ENCODE data around the gene CCBE1.

CCBE1 gene

DNA sequence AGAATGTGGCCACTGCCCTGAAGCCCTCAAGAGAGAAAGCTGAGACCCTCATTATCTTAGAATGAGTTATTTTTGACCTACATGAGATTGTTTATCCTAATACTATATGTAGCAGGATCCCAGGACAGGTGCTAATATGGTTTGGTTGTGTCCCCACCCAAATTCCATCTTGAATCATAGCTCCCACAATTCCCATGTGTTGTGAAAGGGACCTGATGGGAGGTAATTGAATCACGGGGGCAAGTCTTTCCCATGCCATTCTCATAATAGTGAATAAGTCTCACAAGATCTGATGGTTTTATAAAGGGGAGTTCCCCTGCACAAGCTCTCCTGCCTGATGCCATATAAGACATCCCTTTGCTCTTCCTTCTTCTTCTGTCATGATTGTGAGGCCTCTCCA, 76.8 kb downstream of the CCBE1 start:
- no peak for DNase-seq

DNA sequence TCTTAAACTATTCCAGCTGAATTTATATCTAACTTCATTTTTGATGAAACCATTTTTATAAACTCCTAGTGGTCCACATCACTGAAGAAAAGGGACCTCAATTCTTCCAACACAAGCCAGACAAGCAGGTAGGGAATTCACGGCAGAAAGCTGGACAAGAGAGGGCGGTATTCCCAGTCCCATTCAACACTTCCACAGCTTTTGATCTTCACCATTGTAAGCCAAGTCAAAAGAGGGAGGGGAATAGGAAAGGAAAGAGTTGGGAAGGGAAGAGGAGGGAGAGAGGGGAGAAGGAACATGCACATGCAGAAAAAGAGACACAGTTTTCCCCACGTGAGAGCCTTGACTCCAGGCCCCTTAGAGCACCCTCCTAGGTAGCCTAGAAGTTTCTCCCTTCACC, 77.4 kb downstream of the CCBE1 start:
- no peak for DNase-seq

DNA sequence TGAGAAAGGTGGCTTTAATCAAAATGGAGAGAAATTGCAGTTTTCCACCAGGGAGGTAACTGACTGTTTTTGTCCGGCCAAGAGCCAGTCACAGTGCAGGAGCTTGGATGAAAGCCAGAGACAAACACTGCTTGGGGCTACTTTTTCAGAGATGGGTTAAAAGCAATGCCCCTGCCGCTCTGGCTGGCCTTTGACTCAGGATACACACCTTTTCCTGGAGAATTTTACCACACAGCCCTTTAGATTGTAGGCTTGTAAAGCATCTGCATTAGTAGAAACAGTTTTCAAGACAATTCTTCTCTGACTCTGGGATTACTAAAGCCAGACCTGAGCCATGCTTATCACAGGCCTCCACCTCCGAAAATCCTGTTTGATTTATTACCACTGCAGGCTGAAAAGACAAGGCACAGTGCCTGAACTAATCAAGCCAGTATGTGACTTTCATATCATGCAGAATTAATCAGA, 79.7 kb downstream of the CCBE1 start:
- DNase-seq, result no peak

DNA sequence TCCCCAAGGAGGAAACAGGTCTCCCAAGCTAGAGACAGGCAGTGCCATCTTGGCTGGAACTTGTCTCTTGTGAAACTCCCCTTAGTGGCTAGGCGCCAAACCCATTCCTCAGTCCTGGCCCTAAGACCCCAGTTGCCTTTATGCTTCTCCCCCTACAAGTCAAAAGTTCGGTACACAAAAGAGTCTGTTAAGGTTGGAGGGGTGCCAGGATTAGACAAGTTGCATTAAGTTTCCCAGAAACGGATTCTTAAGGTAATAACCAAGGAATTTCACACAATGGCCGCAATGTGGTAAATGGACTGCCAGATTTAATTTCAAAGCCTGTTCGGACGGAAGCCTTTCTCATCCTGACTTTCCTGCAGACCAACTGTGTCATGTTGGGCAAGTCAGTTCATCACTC, 80.7 kb downstream of the CCBE1 start:
- DNase-seq, result peak in 1 of 56 donors; percentile 6

DNA sequence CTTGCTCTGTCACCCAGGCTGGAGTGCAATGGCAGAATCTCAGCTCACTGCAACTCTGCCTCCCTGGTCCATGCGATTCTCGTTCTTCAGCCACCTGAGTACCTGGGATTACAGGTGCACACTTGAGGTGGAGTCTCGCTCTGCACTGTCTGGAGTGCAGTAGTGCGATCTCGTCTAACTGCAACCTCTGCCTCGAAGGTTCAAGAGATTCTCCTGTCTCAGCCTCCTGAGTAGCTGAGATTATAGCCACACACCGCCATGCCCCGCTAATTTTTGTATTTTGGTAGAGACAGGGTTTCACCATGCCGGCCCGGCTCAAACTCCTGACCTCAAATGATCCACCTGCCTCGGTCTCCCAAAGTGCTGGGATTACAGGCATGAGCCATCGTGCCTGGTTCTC, 83.3 kb downstream of the CCBE1 start:
- DNase-seq, result no peak

DNA sequence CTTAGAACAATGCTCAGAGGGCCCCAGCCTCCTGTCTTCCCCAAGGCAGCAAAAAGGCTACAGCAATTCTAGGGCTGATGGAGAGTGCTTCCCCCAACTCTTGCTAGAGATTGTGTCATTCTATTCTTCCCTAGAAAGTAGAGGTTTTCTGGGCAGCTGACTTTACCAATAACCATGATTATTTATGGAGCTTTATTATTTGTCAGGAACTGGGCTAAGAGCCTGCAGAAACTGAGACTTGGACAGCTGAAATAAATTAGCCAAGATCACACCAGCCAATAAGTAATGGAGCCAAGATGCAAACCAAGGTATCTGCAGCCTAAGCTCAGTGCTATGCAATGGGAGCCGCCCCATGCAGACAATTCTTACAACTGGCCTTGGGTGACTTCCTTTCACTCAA, 84.8 kb downstream of the CCBE1 start:
- no peak for DNase-seq

DNA sequence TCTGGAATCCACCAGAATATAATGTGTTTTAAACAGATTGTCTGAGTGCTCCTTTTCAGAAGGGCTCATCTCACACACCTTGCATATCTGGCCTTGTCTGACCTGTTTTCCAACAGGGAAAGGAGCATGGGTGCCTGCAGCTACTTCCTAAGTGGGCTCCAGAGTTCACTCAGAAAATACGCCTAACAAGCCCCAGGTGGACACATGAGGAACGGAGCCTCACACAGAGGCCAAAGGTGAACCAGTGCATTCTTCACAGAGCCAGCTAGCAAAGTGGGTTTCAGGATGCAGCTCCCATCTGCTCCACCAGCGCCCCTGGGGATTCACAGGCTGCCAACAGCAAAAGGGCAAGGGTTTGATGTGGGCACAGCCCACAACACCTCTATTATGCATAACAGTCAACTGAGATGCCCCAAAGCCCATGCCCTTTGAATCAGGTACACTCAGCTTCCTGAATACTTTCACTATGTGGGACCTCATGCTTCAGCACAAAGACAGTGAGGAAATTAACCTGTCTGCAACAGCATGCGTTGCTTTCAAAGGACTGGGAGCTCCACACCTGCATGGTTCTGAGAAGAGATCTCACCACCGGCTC, 86.6 kb downstream of the CCBE1 start:
- DNase-seq, result no peak

DNA sequence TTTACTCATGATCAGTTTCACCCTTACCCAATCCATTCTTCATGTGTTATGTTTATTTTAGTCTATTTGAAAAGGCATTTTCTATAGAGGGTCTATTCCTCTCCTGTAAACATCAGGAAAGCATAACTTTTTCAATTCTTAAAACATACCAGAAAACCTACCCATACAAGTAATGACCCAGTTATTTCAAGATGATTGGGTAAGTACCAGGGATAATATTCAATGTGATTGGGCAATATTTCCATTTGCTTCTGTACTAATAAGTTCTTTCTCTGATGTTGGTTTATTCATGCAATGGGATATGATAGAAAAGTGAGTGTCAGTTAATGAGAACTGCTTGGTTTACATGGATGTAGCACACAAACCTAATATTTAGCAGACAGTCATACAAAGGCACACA, 87.6 kb downstream of the CCBE1 start:
- no peak for DNase-seq

DNA sequence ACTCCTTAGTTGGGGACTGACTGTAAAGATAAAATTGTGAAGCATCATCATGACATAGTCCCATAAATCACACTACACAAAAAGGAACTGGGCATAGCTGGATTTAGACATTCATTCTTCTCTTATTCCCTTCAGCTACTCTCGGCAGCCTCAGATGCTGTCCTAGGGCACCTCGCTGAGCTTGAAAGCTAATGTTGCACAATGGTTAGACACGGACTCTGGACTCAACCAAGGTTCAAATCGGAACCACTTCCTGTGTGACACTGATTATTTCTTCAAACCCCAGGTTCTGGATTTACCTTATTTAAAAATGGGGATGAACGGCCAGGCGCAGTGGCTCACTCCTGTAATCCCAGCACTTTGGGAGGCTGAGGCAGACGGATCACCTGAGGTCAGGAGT, 89.8 kb downstream of the CCBE1 start:
- DNase-seq, result no peak

DNA sequence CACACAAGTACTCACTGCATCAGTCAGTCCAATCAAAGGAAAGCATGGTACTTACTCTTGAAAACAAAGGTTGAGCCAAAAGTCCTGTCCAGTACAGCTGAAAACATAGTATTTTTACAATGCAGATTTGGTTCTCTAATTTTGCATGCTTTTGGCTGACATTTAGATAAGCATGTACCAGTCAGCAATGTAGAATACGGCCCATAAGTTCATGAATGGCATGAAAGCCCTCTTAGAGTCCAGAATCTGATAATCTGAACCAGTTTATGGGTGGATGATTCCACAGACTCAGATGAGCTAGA, 90.2 kb downstream of the CCBE1 start:
- DNase-seq, result no peak

DNA sequence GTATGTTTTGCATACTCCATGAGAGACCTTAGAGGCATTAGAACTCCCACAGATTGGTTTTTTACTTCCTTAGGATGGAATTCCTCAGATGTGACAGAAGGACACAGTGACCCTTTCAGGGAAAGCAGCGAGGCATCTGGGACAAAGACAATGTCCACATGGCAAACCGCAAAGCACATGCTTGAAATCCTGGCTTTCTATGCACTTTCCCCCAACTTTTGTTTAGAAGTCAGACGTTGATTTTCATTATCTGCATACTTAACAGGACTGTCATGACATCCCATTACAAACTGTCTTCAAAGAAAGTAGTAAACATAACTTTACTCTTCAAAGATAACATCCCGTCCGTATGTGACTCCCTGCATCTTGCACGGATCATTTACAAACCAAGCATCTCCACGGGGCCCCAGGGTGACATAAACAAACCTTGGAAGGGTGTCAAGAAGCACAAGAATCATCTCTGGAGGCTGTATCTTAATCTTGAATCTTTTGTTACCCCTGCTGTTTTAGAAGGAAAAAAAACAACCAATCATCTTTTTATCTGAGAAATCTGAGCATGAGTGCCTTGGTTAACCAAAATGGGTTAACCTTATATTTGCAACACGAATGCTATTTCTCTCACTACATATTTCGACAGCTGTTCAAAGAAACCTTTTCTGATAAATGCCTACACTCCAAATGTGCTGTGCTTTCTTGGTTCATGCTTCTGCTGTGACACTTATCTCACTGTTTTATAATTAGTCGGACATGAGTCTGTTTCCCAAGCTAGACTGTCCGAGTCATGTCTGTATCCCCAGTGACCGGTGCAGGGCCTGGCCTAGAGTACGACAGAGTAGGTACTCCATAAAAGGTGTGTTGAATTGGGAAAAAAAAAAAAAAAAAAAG, 90.8 kb downstream of the CCBE1 start:
- DNase-seq, result no peak

DNA sequence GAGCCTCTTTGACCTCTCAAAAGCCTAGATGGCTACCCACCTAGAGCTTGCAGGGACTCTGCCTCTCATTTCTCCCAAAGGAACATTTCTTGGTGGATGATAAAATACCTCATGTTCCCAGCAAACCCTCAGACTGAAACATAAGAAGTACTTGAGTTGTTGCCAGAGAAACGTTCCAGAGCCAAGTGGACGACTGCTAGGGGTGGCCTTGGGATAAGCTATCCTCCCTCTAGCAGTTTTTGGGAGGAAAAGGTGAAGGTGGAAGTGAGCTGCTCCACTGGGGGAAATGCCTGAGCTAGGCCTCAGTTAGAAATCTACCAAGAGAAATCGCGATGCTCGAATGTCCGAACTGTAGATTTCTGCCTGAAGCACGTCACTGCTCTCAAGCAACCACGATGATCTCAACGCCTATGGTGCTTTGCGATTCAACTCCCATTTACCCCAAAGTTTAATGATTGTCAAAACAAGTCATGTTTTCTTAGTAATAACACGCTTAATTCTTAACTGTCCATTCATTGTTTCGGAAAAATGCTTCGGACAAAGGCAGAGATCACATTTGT, 91.5 kb downstream of the CCBE1 start:
- no peak for DNase-seq

DNA sequence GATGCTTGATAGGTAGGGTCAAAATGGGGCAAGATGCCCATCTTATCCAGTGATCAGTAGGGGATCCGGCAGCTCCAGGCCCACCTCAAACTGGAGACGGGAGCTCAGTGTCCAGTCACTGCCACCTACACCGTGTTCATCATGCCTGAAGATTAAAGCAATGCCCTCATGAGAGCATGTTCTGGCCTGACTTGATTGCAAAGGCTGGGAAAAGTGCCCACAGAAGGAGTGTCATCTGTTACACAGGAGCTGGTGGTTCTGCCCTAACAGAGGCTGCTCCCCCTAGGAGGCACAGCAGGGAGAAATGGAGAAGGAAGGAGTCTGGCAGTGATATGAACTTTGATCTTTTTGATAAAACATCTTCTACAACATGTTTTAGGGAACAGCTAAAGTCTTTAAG, 92.3 kb downstream of the CCBE1 start:
- no peak for DNase-seq

DNA sequence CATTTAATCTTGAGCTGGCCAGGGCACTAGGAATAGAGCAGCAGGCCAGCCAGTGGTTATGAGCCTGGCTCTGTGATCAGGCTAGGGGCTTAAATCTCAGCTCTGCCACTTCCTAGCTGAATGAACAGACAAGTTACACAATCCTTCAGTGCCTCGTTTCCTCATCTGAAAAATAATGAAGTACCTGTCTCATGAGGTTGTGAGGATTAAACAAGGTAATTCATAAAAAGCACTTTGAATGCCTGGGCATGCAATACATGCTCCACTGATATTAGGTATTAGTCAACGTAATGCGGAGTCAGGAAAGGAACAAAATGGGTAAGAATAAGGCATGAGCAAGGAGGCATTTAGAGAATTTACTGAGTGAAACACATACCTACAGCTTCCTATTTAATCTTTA, 100.2 kb downstream of the CCBE1 start:
- no peak for DNase-seq

DNA sequence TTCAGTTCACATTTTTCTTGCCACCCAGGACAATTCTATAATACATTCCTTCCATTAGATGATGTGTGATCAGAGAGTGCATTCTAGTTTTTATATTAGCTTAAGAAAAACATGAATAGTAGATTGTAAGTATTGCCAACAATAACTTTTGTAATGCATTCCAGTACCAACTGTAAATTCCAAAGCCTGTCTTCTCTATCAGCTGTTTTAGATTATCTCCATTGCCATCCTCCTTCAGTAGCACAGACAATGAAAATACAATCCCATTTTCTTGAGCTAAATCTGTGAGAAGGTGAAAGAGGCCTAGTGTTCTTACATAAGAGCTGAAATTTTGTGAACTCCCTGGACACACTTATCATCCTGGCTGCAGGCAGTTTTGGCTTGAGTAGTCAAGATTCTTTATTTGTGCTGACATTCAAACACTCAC, 103.9 kb downstream of the CCBE1 start:
- DNase-seq, result no peak

DNA sequence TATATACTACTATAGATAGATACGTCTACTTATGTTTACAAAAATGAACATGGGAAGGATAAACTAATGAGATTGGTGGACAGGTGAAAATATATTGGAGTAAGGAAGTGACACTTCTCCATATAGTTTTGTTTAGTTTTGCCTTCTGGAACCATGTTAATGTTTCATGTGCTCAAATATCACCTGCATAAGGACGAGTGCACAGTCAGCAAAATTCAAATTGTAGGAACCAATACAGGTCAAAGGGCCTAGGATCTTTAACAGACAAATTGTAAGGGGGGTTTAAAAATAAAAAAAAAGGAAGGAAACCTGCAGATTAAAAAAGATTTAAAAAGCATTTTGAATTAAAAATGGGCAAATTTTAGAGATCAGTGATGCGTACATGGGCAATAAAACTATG, 104.6 kb downstream of the CCBE1 start:
- no peak for DNase-seq

DNA sequence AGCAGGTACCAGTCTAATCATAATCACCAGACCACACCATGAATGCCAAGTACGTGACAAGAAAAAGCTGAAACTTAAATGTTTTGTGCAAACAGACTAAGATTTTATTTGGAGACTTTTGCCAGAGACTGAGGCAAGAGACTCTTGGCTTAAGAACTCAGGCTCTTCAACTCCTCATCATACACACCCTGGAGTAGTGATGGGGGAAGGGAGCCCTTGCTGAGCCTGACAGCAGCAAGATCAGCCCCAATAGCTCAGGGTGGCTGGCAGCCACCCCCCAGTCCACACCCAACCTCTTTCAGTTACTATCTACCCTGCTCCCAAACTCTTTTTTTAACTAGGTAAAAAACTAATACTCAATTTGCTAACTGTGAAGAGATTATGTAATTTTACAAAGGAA, 114.8 kb downstream of the CCBE1 start:
- DNase-seq, result no peak

DNA sequence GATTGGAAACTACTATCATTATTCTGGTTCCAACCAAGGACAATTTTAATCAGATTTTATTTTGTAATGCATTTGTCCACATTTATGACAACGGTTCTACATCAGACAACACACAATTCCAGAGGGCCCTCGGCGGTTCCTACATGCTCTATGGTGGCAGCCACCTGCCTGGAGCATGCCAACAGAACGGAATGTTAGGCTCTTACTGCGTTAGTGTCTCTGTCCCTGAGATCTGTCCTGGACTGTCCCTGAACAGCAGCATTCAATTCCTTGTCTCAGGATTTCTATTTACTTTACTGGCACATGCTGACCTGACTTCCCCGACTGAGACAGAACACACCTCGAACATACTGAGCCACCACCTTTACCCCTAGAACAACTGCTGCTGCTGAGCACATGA, 117.7 kb downstream of the CCBE1 start:
- DNase-seq, result no peak

DNA sequence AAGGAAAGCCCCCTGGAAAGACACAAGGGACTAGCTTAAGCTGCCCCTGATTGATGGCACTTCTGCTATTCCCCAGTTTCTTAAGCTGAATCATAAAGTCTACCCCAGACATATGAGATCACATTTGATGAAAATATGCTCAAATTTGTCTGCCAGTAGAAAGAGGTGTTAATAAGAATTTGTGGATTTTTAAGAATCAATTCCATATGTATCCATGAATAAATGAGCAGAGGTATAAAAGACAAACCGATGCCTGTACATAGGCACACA, 119.9 kb downstream of the CCBE1 start:
- no peak for DNase-seq

DNA sequence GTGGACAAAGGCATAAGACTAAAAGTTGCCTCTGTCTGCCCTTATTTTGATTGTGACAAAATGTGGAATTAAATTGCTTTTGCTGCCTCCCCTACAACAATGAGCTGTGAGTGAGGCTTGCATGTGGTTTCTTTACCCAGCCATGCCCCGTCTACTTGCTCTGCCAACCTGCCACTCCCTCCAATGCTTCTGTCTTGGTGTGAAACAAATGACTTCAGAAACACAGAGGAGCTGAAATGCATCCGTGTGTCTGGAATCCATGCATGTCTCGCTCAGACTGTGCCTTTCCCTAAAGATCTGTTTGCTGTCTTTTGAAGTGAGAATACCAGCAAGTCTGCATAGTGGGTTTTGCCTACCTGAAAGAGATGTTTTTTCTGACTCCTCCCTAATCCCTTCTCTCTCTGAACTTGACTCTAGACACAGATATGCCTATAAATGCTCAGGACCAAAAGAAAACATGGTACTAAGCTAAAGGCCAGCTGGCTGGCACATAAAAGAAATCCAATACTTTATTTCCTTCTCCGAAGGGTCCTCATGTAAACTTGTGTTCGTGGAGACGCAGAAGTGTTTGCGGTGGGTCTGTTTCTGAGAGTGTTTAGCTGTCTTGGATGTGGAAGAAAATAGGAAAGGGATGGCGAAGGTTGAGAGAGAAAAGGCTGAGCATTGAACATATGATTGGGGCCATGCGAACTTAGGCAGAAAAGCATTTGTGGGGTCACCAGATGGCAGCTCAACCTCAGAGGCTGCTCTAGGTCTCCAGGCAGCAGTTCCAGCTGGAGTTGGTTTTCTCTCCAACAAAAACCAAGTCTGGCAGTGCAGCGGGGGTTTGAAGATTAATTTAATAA, 120.5 kb downstream of the CCBE1 start:
- no peak for DNase-seq

DNA sequence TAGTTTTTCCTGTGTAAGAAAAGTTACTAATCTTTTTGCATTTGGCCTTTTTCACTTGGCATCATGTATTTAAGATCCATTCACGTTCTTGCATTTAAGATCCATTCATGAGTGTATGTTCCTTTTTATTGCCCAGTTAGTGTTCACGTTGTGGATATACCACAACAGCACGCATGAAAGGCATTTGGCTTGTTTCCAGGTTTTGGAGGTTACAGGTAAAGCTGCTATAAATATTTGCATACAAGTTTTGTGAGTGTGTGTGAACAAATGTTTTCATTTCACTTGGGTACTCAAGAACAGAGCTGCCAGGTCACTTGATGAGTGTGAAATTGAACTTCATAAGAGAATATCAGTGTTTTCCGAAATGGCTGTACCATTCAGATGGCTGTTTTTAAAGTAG, 121.2 kb downstream of the CCBE1 start:
- DNase-seq, result no peak

DNA sequence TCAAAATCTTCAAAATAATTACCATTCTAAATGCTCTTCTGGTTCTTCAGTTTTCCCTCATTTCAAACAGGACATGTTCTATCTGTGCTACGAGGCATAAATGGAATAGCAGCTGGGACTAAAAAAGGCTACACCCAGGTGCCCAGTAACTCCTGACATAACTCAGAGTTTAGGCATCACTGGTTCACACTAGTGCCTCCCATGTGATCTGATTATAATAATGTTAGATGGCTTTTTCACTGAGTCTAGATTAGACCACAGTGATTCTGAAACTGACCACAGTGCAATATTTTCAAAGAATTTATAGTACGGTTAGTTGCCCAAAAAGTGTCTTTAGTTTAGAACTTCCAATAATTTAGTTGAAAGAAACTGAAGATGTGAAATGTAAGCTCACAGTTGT, 123.3 kb downstream of the CCBE1 start:
- no peak for DNase-seq

Data from amygdala (tissue), 56 donors.